Thyroid gland (tissue), 4 donors: Measurements from ENCODE around the gene C17orf114.

Experiments
- DNase-seq, 2 donors: peaks; one replicate each; pipeline ENCODE4 v3.0.0-alpha.2; 2019
- H3K27ac ChIP-seq, 3 donors: fragments of 200-600 bp; sonication (generic); 1 replicate in 2 of 3; 2 replicates in 1 of 3; pipeline ENCODE4 v1.5.1; 2016 to 2019; ENCODE audit warnings: mild to moderate bottlenecking in 1 of 3, moderate library complexity in 1 of 3
- H3K27me3 ChIP-seq: fragments of 200-600 bp; sonication (generic); one replicate; pipeline ENCODE4 v1.5.1; 2019
- H3K36me3 ChIP-seq, 2 donors: fragments of 200-600 bp; sonication (generic); one replicate each; pipeline ENCODE4 v1.5.1; 2016 to 2019
- H3K4me1 ChIP-seq, 2 donors: fragments of 200-600 bp; sonication (generic); one replicate each; pipeline ENCODE4 v1.5.1; 2017 to 2019
- H3K4me3 ChIP-seq, 3 donors: fragments of 200-600 bp; sonication (generic); replicated peaks in 1 of 3; 1 replicate in 2 of 3; 2 replicates in 1 of 3; pipeline ENCODE4 v1.5.1; 2016; ENCODE audit warnings: mild to moderate bottlenecking in 1 of 3
- H3K9me3 ChIP-seq: fragments of 200-600 bp; sonication (generic); one replicate; pipeline ENCODE4 v1.5.1; 2017
- POLR2A ChIP-seq, 2 donors: fragments of 450-650 bp; IDR thresholded peaks; one replicate each; pipeline ENCODE4 v1.6.1; 2017; ENCODE audit warnings: antibody characterized with exemption in 2 of 2, mild to moderate bottlenecking in 2 of 2, moderate library complexity in 1 of 2
- WGBS, 2 donors: methylation state at CpG; one replicate each; pipeline ENCODE4 v1.1.5; 2017; 5-methylcytosine and 5-hydroxymethylcytosine counted together
- intact Hi-C: fragments of 100-400 bp; cut with DNase I; formaldehyde crosslinking; loops from one replicate; pipeline ENCODE4 v1.15.1; 2023
- TF ChIP-seq, protein P1 (sequence below), 6 experiments: fragments of 200-600 bp in 3 of 6; fragments of 450-650 bp in 3 of 6; sonication (generic) in 3 of 6; IDR thresholded peaks; one replicate each; pipeline ENCODE4 v1.5.1; 2016 to 2019; ENCODE audit warnings: antibody characterized with exemption in 6 of 6, mild to moderate bottlenecking in 2 of 6, inconsistent platforms in 1 of 6, moderate library complexity in 1 of 6

Gene C17orf114

DNA sequence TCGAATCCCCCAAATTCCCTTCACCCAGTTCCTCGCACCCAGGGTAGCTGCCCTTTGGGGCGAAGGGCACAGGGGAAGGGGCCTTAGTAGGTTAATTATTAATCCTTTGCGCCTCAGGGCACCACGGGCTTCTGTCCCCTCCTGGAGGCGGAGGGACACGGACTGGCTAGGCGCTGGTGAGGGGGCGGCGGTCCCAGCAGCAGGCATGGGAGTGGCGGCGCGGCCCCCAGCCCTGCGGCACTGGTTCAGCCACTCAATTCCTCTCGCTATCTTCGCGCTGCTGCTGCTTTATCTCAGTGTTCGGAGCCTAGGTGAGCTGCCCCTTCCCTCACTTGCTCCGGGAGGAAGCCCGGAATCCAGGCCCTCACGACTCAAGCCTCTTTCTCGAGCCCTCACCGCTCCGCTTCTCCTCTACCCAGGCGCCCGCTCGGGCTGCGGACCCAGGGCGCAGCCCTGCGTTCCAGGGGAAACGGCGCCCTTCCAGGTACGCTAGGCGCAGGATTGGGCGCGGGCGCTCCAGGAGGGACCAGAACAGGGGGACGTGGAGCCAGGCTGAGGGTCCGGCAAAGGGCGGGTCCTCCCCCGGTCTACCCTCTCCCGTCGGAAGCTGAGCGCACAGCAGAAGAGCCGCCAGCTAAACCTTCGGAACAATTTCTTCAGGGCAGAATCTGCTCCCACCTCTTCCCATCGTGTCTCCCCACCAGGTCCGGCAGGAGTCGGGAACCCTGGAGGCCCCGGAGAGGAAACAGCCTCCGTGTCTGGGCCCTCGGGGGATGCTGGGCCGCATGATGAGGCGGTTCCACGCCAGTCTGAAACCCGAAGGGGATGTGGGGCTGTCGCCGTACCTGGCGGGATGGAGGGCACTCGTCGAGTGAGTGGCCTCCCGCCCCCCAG, 13.1 kb downstream of the C17orf114 start, which contains the start of gene GLTPD2:
Gene GLTPD2, plus strand, starts transcription at position 158 of the 894 bp plus-strand sequence. Its CDS starts 48 bp downstream, at position 206.
- Histone ChIP-seq H3K4me3 (peak within 1 kb of the TSS; percentile 40 to 63 (median 59)), H3K36me3 (no peaks in the 10 kb centered on the region), H3K4me1 (peaks cover 15 to 30% of the 10 kb centered on the region in 2 donors), H3K27me3 (peaks cover 3% of the 10 kb centered on the region), H3K27ac (peak within 1 kb of the TSS; percentile 83 to 95 (median 85)), H3K9me3 (no peaks in the 10 kb centered on the region)
- intact Hi-C loops = loop anchor here (5.0 kb wide), 1 partner anchor 47 kb away; no protein-coding TSS in a partner anchor
- no peak for DNase-seq
- TF ChIP-seq POLR2A (IDR thresholded peaks at IDR 0.05) = no peak
- TF ChIP-seq, protein P1, sequence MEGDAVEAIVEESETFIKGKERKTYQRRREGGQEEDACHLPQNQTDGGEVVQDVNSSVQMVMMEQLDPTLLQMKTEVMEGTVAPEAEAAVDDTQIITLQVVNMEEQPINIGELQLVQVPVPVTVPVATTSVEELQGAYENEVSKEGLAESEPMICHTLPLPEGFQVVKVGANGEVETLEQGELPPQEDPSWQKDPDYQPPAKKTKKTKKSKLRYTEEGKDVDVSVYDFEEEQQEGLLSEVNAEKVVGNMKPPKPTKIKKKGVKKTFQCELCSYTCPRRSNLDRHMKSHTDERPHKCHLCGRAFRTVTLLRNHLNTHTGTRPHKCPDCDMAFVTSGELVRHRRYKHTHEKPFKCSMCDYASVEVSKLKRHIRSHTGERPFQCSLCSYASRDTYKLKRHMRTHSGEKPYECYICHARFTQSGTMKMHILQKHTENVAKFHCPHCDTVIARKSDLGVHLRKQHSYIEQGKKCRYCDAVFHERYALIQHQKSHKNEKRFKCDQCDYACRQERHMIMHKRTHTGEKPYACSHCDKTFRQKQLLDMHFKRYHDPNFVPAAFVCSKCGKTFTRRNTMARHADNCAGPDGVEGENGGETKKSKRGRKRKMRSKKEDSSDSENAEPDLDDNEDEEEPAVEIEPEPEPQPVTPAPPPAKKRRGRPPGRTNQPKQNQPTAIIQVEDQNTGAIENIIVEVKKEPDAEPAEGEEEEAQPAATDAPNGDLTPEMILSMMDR (IDR thresholded peaks at IDR 0.05) = no peak
- WGBS, 2 donors = 30 to 34% methylated on average over 24 to 48 of the region's 62 CpGs

DNA sequence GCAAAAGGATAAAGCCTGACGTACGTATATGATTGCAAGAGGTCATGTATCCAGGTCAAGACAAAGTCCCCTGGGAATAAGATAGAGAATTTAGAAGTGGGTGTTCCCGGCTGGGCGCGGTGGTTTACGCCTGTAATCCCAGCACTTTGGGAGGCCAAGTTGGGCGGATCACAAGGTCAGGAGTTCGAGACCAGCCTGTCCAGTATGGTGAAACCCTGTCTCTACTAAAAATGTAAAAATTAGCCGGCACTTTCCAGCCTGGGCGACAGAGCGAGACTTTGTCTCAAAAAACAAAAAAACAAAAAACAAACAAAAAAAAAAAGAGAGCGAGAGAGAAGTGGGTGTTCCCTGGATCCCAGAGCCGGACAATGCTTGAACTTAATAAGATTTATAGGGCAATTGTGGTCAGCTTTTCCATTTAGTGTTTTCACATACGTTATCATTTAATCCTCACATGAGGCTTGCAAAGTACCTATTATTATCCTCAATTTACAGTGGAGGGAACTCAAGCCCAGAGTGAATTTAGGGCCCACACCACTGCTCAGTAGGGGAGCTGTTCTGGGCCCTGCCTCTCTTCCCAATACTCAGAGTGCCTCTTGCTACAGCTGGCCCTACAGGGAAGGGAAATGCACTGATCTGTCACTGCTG, 13.8 kb downstream of the C17orf114 start:
- no peaks in the 10 kb centered on the region for H3K36me3 ChIP-seq
- H3K4me3 ChIP-seq = no peak overlapping the region
- peaks cover 3% of the 10 kb centered on the region for H3K27me3 ChIP-seq
- DNase-seq = no peak
- H3K4me1 ChIP-seq = peaks cover 15 to 30% of the 10 kb centered on the region in 2 donors
- TF ChIP-seq, protein P1 (IDR thresholded peaks at IDR 0.05) = no peak
- TF ChIP-seq POLR2A (IDR thresholded peaks at IDR 0.05) = no peak
- WGBS, 2 donors = 84 to 89% methylated on average over 14 of the region's 14 CpGs
- intact Hi-C loops = loop anchor here (5.0 kb wide), 1 partner anchor 46 kb away; no protein-coding TSS in a partner anchor
- H3K9me3 ChIP-seq = no peaks in the 10 kb centered on the region
- no peak overlapping the region for H3K27ac ChIP-seq

DNA sequence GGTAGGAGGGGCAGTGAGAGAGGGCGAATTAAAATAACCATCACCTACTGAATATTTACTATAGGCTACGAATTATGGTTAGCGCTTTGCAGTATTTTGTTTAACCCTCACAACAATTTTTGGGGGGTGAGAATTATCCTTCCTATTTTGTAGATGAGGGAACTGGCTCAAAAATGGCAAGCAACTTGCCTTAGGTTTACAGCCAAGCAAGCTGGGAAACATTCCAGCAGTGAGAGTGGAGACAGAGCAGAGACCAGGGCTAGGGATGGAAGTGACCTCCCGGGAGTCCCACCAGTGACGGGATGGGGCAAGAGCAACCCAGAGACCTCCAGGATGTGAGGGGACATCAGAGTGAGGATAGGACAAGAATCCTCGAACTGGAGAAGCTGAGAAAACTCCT, 15.6 kb downstream of the C17orf114 start:
- no peak overlapping the region for H3K27ac ChIP-seq
- TF ChIP-seq, protein P1 (IDR thresholded peaks at IDR 0.05) = no peak
- no peak for TF ChIP-seq POLR2A (IDR thresholded peaks at IDR 0.05)
- H3K27me3 ChIP-seq = peaks cover 3% of the 10 kb centered on the region
- no peak for DNase-seq
- intact Hi-C loops = loop anchor here (5.0 kb wide), 1 partner anchor 44 kb away; no protein-coding TSS in a partner anchor
- peaks cover 15 to 30% of the 10 kb centered on the region in 2 donors for H3K4me1 ChIP-seq
- H3K9me3 ChIP-seq = no peaks in the 10 kb centered on the region
- no peaks in the 10 kb centered on the region for H3K36me3 ChIP-seq
- WGBS, 2 donors = 10 to 15% methylated on average over 6 of the region's 6 CpGs
- no peak overlapping the region for H3K4me3 ChIP-seq

GRCh38 chr17:4786106-4786511, 16.0 kb downstream of the C17orf114 start, which contains the start of gene VMO1:
VMO1 (minus strand) TSS chr17:4786364; CDS start chr17:4786352, 12 bp downstream.
- Histone ChIP-seq H3K36me3 (no peaks in the 10 kb centered on the region), H3K27ac (no peak within 1 kb of the TSS), H3K4me1 (peaks cover 15 to 30% of the 10 kb centered on the region in 2 donors), H3K4me3 (no peak within 1 kb of the TSS), H3K27me3 (peaks cover 3% of the 10 kb centered on the region), H3K9me3 (no peaks in the 10 kb centered on the region)
- 7 to 8% methylated on average over 13 to 22 of the region's 24 CpGs for WGBS, 2 donors
- DNase-seq = peak in 1 of 2 donors; percentile 14
- TF ChIP-seq, protein P1 (IDR thresholded peaks at IDR 0.05) = no peak
- TF ChIP-seq POLR2A (IDR thresholded peaks at IDR 0.05) = no peak
- intact Hi-C loops = loop anchor here (5.0 kb wide), 1 partner anchor 44 kb away; no protein-coding TSS in a partner anchor
